CD4-positive, alpha-beta T cell treated with Interleukin-17A for 1 hour (primary cell): ENCODE results near the gene UTP14C.
"Not testable (repeated sequence)": the region's sequence is repeated elsewhere in the genome, so short reads cannot be mapped to it uniquely, and the experiment has no call there.

Source experiments
- DNase-seq: peaks from one replicate; pipeline ENCODE4 v3.0.0-alpha.2; 2020

Gene UTP14C

GRCh38 chr13:52048516-52048915 is 24.0 kb downstream of the UTP14C start:
- DNase-seq, result no peak

- DNase-seq, result no peak
Observed at GRCh38 chr13:52051400-52051799, 26.9 kb downstream of the UTP14C start.

GRCh38 chr13:52053460-52053859 is 29.0 kb downstream of the UTP14C start:
- DNase-seq, result no peak

GRCh38 chr13:52061064-52061463 is 36.6 kb downstream of the UTP14C start:
- DNase-seq, result not testable (repeated sequence)

GRCh38 chr13:52061587-52061986 is 37.1 kb downstream of the UTP14C start:
- no peak for DNase-seq

DNA sequence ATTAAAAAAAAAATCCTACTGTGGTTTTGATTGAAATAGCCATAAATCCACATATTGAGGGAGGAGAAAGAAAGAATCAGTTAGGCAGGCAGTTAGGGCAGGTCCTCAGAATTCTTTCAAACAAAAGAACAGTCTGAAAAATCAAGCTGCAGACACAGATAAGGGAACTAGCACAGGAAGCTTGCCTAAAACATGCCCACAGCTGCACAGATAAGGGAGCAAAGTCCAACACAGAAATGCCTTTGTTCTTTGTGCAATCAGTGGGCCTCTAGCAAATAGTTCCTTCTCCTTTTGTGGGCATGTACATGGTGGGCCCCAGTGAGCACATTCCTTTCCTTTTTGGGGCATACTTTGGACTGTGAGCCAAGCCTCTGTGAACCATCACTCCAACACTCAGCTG is 42.7 kb downstream of the UTP14C start:
- DNase-seq, result no peak

GRCh38 chr13:52070929-52071523 is 46.5 kb downstream of the UTP14C start:
- no peak for DNase-seq
